ENCODE measurements around the gene TRIM51G.
"Not testable (repeated sequence)": the region's sequence is repeated elsewhere in the genome, so short reads cannot be mapped to it uniquely, and the experiment has no call there.

DNA sequence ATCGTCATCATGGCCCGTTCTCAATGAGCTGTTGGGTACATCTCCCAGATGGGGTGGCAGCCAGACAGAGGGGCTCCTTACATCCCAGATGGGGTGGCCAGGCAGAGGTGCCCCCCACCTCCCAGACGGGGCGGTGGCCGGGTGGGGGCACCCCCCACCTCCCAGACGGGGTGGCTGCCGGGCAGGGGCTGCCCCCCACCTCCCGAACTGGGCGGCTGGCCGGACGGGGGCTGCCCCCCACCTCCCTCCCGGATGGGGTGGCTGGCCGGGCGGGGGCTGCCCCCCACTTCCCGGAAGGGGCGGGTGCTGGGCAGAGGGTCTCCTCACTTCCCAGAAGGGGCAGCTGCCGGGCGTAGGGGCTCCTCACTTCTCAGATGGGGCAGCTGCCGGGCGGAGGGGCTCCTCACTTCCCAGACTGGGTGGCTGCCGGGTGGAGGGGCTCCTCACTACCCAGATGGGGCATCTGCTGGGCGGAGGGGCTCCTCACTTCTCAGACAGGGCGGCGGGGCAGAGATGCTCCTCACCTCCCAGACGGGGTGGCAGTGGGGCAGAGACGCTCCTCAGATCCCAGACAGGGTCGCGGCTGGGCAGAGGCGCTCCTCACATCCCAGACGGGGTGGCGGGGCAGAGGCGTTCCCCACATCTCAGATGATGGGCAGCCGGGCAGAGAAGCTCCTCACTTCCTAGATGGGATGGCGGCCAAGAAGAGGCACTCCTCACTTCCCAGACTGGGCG, 28.2 kb downstream of the TRIM51G start:
- TF ChIP-seq, protein P1, sequence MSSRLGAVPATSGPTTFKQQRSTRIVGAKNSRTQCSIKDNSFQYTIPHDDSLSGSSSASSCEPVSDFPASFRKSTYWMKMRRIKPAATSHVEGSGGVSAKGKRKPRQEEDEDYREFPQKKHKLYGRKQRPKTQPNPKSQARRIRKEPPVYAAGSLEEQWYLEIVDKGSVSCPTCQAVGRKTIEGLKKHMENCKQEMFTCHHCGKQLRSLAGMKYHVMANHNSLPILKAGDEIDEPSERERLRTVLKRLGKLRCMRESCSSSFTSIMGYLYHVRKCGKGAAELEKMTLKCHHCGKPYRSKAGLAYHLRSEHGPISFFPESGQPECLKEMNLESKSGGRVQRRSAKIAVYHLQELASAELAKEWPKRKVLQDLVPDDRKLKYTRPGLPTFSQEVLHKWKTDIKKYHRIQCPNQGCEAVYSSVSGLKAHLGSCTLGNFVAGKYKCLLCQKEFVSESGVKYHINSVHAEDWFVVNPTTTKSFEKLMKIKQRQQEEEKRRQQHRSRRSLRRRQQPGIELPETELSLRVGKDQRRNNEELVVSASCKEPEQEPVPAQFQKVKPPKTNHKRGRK (CRISPR knock-in tag; IDR thresholded peaks at IDR 0.05), result not testable (repeated sequence)
- TF ChIP-seq ZNF747 (CRISPR knock-in tag; IDR thresholded peaks at IDR 0.05; ENCODE audit: borderline replicate concordance); ZFAT (CRISPR knock-in tag; conservative IDR thresholded peaks at IDR 0.05); HDAC6 (IDR thresholded peaks at IDR 0.05; ENCODE audit: low read depth, low read length); ZMYM4 (CRISPR knock-in tag; IDR thresholded peaks at IDR 0.05); SP2 (CRISPR knock-in tag; IDR thresholded peaks at IDR 0.05); KMT2A (CRISPR knock-in tag; IDR thresholded peaks at IDR 0.05); SMC3 (IDR thresholded peaks at IDR 0.05; ENCODE audit: low read length); SIN3A (IDR thresholded peaks at IDR 0.05; ENCODE audit: borderline replicate concordance, low read depth, low read length); SATB2 (CRISPR knock-in tag; IDR thresholded peaks at IDR 0.05); MAZ (IDR thresholded peaks at IDR 0.05; ENCODE audit: borderline replicate concordance, low read depth, low read length); MAZ (CRISPR knock-in tag; IDR thresholded peaks at IDR 0.05; ENCODE audit: low read depth); ARID2 (CRISPR knock-in tag; IDR thresholded peaks at IDR 0.05; ENCODE audit: borderline replicate concordance): not testable (repeated sequence)
- TF ChIP-seq, protein P2, sequence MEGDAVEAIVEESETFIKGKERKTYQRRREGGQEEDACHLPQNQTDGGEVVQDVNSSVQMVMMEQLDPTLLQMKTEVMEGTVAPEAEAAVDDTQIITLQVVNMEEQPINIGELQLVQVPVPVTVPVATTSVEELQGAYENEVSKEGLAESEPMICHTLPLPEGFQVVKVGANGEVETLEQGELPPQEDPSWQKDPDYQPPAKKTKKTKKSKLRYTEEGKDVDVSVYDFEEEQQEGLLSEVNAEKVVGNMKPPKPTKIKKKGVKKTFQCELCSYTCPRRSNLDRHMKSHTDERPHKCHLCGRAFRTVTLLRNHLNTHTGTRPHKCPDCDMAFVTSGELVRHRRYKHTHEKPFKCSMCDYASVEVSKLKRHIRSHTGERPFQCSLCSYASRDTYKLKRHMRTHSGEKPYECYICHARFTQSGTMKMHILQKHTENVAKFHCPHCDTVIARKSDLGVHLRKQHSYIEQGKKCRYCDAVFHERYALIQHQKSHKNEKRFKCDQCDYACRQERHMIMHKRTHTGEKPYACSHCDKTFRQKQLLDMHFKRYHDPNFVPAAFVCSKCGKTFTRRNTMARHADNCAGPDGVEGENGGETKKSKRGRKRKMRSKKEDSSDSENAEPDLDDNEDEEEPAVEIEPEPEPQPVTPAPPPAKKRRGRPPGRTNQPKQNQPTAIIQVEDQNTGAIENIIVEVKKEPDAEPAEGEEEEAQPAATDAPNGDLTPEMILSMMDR (CRISPR knock-in tag; IDR thresholded peaks at IDR 0.05), result not testable (repeated sequence)
- TF ChIP-seq, protein P3, sequence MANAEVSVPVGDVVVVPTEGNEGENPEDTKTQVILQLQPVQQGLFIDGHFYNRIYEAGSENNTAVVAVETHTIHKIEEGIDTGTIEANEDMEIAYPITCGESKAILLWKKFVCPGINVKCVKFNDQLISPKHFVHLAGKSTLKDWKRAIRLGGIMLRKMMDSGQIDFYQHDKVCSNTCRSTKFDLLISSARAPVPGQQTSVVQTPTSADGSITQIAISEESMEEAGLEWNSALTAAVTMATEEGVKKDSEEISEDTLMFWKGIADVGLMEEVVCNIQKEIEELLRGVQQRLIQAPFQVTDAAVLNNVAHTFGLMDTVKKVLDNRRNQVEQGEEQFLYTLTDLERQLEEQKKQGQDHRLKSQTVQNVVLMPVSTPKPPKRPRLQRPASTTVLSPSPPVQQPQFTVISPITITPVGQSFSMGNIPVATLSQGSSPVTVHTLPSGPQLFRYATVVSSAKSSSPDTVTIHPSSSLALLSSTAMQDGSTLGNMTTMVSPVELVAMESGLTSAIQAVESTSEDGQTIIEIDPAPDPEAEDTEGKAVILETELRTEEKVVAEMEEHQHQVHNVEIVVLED (CRISPR knock-in tag; IDR thresholded peaks at IDR 0.05; ENCODE audit: borderline replicate concordance), result not testable (repeated sequence)

Data from HepG2 (cell line).